ENCODE results near the gene ZNF358. TPM values are rescaled to one million over a fixed set of nuclear protein-coding genes. Genes with fewer than 3 reads are reported as not detected.
A peak's percentile ranks its signal among the peaks of the same experiment; 100 is the strongest.

Gene ZNF358
- total and polyA plus RNA-seq, 2 of the 13 experiments (the other 11 are each of a cell fraction or from before 2014, with no cell fraction given): 9.1 to 37.0 TPM

DNA sequence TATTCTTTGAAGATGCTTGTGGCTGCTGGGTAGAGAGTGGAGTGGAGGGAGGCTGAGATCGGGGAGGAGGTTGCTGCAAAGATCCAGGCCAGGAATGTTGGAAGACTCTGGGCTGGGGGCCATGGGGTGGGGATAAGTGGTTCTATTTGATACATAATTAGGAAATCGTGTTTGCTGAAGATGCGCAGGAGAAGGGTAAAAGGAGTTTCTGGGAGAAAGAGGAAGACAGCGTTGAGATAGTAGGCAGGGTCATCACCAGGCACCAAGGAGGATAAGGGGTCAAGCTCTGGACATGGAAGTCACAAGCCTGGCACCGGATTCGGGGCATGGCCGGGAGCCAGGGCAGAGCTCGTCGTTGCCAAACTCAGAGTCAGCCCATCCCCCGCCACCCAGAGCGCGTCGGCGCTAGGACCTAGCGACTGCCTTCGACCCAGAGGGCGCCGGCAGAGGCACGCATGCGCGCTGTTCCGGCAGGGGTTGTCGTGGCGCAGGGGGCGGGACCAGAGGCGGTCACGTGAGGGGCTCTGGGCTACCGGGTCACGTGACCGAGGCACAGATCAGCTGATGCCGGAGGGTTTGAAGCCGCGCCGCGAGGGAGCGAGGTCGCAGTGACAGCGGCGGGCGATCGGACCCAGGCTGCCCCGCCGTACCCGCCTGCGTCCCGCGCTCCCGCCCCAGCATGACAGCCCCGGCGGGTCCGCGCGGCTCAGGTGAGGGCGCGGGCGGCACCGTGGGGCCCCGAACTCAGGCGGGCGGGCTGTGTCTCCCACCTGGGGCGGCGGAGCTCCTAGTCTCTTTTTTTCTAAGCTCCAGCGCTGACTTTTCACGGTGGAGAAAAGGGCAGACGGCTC, 6.4 kb downstream of the ZNF358 start, which contains the start of gene MCOLN1 (continued):
- TF ChIP-seq, protein P1, sequence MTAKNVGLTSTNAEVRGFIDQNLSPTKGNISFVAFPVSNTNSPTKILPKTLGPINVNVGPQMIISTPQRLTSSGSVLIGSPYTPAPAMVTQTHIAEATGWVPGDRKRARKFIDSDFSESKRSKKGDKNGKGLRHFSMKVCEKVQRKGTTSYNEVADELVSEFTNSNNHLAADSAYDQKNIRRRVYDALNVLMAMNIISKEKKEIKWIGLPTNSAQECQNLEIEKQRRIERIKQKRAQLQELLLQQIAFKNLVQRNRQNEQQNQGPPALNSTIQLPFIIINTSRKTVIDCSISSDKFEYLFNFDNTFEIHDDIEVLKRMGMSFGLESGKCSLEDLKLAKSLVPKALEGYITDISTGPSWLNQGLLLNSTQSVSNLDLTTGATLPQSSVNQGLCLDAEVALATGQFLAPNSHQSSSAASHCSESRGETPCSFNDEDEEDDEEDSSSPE (CRISPR knock-in tag; IDR thresholded peaks at IDR 0.05): peak; percentile 97
- TF ChIP-seq NCOA1 (CRISPR knock-in tag; IDR thresholded peaks at IDR 0.05) (0 out of 2 replicates have a peak, but pooled peaks have one; percentile 35), ZNF20 (CRISPR knock-in tag; IDR thresholded peaks at IDR 0.05) (no peak), LCORL (IDR thresholded peaks at IDR 0.05) (peak; percentile 67; the same call in 1 of the 2 replicates), LCORL (CRISPR knock-in tag; IDR thresholded peaks at IDR 0.05) (peak; percentile 88), SMYD3 (CRISPR knock-in tag; IDR thresholded peaks at IDR 0.05) (no peak), EED (CRISPR knock-in tag; IDR thresholded peaks at IDR 0.05) (peak; percentile 68; the same call in 1 of the 2 replicates), CEBPB (IDR thresholded peaks at IDR 0.05; ENCODE audit: borderline replicate concordance, low read depth, low read length) (no peak), SCMH1 (CRISPR knock-in tag; IDR thresholded peaks at IDR 0.05; ENCODE audit: borderline replicate concordance) (no peak), ZNF709 (CRISPR knock-in tag; IDR thresholded peaks at IDR 0.05) (no peak; the same call in 1 of the 2 replicates), ELF4 (CRISPR knock-in tag; IDR thresholded peaks at IDR 0.05; ENCODE audit: borderline replicate concordance) (no peak), SIX1 (CRISPR knock-in tag; IDR thresholded peaks at IDR 0.05; ENCODE audit: borderline replicate concordance) (no peak), ZC3H4 (CRISPR knock-in tag; IDR thresholded peaks at IDR 0.05; ENCODE audit: borderline replicate concordance) (no peak), ZKSCAN1 (IDR thresholded peaks at IDR 0.05; ENCODE audit: low read length) (peak; percentile 32; the same call in 1 of the 2 replicates), KLF15 (CRISPR knock-in tag; IDR thresholded peaks at IDR 0.05; ENCODE audit: borderline replicate concordance) (peak; percentile 23; the same call in 1 of the 2 replicates)
- TF ChIP-seq, protein P2, sequence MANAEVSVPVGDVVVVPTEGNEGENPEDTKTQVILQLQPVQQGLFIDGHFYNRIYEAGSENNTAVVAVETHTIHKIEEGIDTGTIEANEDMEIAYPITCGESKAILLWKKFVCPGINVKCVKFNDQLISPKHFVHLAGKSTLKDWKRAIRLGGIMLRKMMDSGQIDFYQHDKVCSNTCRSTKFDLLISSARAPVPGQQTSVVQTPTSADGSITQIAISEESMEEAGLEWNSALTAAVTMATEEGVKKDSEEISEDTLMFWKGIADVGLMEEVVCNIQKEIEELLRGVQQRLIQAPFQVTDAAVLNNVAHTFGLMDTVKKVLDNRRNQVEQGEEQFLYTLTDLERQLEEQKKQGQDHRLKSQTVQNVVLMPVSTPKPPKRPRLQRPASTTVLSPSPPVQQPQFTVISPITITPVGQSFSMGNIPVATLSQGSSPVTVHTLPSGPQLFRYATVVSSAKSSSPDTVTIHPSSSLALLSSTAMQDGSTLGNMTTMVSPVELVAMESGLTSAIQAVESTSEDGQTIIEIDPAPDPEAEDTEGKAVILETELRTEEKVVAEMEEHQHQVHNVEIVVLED (CRISPR knock-in tag; IDR thresholded peaks at IDR 0.05; ENCODE audit: borderline replicate concordance): peak; percentile 86
- TF ChIP-seq, protein P3, sequence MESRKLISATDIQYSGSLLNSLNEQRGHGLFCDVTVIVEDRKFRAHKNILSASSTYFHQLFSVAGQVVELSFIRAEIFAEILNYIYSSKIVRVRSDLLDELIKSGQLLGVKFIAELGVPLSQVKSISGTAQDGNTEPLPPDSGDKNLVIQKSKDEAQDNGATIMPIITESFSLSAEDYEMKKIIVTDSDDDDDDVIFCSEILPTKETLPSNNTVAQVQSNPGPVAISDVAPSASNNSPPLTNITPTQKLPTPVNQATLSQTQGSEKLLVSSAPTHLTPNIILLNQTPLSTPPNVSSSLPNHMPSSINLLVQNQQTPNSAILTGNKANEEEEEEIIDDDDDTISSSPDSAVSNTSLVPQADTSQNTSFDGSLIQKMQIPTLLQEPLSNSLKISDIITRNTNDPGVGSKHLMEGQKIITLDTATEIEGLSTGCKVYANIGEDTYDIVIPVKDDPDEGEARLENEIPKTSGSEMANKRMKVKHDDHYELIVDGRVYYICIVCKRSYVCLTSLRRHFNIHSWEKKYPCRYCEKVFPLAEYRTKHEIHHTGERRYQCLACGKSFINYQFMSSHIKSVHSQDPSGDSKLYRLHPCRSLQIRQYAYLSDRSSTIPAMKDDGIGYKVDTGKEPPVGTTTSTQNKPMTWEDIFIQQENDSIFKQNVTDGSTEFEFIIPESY (CRISPR knock-in tag; IDR thresholded peaks at IDR 0.05): peak; percentile 44; the same call in 1 of the 2 replicates
- TF ChIP-seq, protein P4, sequence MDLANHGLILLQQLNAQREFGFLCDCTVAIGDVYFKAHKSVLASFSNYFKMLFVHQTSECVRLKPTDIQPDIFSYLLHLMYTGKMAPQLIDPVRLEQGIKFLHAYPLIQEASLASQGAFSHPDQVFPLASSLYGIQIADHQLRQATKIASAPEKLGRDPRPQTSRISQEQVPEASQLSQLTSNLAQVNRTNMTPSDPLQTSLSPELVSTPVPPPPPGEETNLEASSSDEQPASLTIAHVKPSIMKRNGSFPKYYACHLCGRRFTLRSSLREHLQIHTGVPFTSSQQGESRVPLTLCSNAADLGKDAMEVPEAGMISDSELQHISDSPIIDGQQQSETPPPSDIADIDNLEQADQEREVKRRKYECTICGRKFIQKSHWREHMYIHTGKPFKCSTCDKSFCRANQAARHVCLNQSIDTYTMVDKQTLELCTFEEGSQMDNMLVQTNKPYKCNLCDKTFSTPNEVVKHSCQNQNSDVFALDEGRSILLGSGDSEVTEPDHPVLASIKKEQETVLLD (CRISPR knock-in tag; IDR thresholded peaks at IDR 0.05; ENCODE audit: low read depth): peak; percentile 71; the same call in 1 of the 2 replicates
- TF ChIP-seq, protein P5, sequence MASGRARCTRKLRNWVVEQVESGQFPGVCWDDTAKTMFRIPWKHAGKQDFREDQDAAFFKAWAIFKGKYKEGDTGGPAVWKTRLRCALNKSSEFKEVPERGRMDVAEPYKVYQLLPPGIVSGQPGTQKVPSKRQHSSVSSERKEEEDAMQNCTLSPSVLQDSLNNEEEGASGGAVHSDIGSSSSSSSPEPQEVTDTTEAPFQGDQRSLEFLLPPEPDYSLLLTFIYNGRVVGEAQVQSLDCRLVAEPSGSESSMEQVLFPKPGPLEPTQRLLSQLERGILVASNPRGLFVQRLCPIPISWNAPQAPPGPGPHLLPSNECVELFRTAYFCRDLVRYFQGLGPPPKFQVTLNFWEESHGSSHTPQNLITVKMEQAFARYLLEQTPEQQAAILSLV (CRISPR knock-in tag; IDR thresholded peaks at IDR 0.05; ENCODE audit: borderline replicate concordance): no peak
- TF ChIP-seq, protein P6, sequence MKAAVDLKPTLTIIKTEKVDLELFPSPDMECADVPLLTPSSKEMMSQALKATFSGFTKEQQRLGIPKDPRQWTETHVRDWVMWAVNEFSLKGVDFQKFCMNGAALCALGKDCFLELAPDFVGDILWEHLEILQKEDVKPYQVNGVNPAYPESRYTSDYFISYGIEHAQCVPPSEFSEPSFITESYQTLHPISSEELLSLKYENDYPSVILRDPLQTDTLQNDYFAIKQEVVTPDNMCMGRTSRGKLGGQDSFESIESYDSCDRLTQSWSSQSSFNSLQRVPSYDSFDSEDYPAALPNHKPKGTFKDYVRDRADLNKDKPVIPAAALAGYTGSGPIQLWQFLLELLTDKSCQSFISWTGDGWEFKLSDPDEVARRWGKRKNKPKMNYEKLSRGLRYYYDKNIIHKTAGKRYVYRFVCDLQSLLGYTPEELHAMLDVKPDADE (CRISPR knock-in tag; IDR thresholded peaks at IDR 0.05): no peak

Measured in HepG2 (cell line).